ENCODE measurements around the gene SELENOT.

SELENOT gene

GRCh38 chr3:150673966-150674365, 70.8 kb downstream of the SELENOT start:
- Histone ChIP-seq H3K9ac (ENCODE audit: low read length) (no peak overlapping the region), H3K36me3 (ENCODE audit: control insufficient read depth, insufficient read depth, low read length) (no peaks in the 10 kb centered on the region)

GRCh38 chr3:150675587-150675986, 72.5 kb downstream of the SELENOT start:
- Histone ChIP-seq H3K9ac (ENCODE audit: low read length) (no peak overlapping the region), H3K27me3 (ENCODE audit: control insufficient read depth, insufficient read depth, low read length) (no peaks in the 10 kb centered on the region), H3K4me3 (ENCODE audit: low read depth, low read length) (no peak overlapping the region), H3K27ac (ENCODE audit: low read depth, low read length) (no peak overlapping the region), H3K36me3 (ENCODE audit: control insufficient read depth, insufficient read depth, low read length) (no peaks in the 10 kb centered on the region), H3K9me3 (ENCODE audit: control insufficient read depth, insufficient read depth, low read depth, low read length) (peaks cover 12% of the 10 kb centered on the region), H3K4me1 (ENCODE audit: control insufficient read depth, insufficient read depth, low read length) (no peaks in the 10 kb centered on the region)

More at GRCh38 chr3:150673966-150674365, 70.8 kb downstream of the SELENOT start:
- no peak overlapping the region for H3K4me3 ChIP-seq (ENCODE audit: low read depth, low read length)
- peaks cover 12% of the 10 kb centered on the region for H3K9me3 ChIP-seq (ENCODE audit: control insufficient read depth, insufficient read depth, low read depth, low read length)
- no peaks in the 10 kb centered on the region for H3K27me3 ChIP-seq (ENCODE audit: control insufficient read depth, insufficient read depth, low read length)
- no peak overlapping the region for H3K27ac ChIP-seq (ENCODE audit: low read depth, low read length)
- H3K4me1 ChIP-seq (ENCODE audit: control insufficient read depth, insufficient read depth, low read length), result no peaks in the 10 kb centered on the region
